Measurements from ENCODE around the gene ACBD7. TPM values are rescaled to one million over a fixed set of nuclear protein-coding genes. Genes with fewer than 3 reads are reported as not detected.

The ACBD7 gene
- total RNA-seq, 1 donor = 0.99 TPM

GRCh38 chr10:15113766-15114165, 25.2 kb upstream of the ACBD7 start:
- DNase-seq (ENCODE audit: low read depth) = no peak
- no peak overlapping the region for H3K4me3 ChIP-seq (ENCODE audit: low read depth, low read length)
- TF ChIP-seq CTCF (IDR thresholded peaks at IDR 0.05; ENCODE audit: insufficient read depth, low read length) = no peak

- H3K4me3 ChIP-seq (ENCODE audit: low read depth, low read length) = no peak overlapping the region
- no peak for DNase-seq (ENCODE audit: low read depth)
- no peak for TF ChIP-seq CTCF (IDR thresholded peaks at IDR 0.05; ENCODE audit: insufficient read depth, low read length)
These were observed 24.1 kb upstream of the ACBD7 start for GRCh38 chr10:15112657-15113056.

- peak; percentile 78 for DNase-seq (ENCODE audit: low read depth)
- TF ChIP-seq CTCF (IDR thresholded peaks at IDR 0.05; ENCODE audit: insufficient read depth, low read length) = peak; percentile 91
- H3K4me3 ChIP-seq (ENCODE audit: low read depth, low read length) = no peak overlapping the region
These were observed 17.9 kb upstream of the ACBD7 start for GRCh38 chr10:15106352-15107013.

GRCh38 chr10:15103513-15103912, 14.9 kb upstream of the ACBD7 start:
- DNase-seq (ENCODE audit: low read depth) = no peak
- no peak overlapping the region for H3K4me3 ChIP-seq (ENCODE audit: low read depth, low read length)
- no peak for TF ChIP-seq CTCF (IDR thresholded peaks at IDR 0.05; ENCODE audit: insufficient read depth, low read length)

- no peak overlapping the region for H3K4me3 ChIP-seq (ENCODE audit: low read depth, low read length)
- DNase-seq (ENCODE audit: low read depth) = no peak
- no peak for TF ChIP-seq CTCF (IDR thresholded peaks at IDR 0.05; ENCODE audit: insufficient read depth, low read length)
These were observed 11.3 kb upstream of the ACBD7 start for GRCh38 chr10:15099886-15100285.

- peak; percentile 95 for DNase-seq (ENCODE audit: low read depth)
- peak within 1 kb of the TSS; percentile 86 for H3K4me3 ChIP-seq (ENCODE audit: low read depth, low read length)
- no peak for TF ChIP-seq CTCF (IDR thresholded peaks at IDR 0.05; ENCODE audit: insufficient read depth, low read length)
These were observed 8.6 kb upstream of the ACBD7 start, which contains the start of gene RPP38 for GRCh38 chr10:15097011-15097812. Gene RPP38, plus strand, starts transcription at chr10:15097355. Its CDS starts 5,960 bp downstream, at chr10:15103315.

Measured in fibroblast of the aortic adventitia (primary cell).